ENCODE data around the gene GRAPL.
"Not testable (repeated sequence)": the region's sequence is repeated elsewhere in the genome, so short reads cannot be mapped to it uniquely, and the experiment has no call there.

DNA sequence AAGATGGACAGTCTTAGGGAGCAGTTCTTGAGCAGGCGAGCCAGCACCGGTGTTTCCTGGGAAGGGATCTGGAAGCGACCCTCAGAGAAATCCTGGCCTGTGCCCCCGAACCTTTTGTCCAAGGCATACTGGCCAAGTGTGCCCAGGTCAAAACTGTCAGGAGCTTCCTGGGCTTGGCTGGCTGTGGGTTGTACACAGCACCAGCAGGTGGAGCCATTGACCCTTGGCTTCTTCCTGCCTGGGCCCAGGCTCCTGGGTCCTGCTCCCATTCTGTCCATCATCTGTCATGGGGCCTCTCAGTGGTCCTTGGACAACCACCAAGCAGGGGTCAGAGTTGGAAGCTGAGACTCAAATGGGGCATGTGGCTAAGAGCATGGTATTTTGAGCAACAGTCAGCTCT lies 15.0 kb downstream of the GRAPL start:
- TF ChIP-seq, protein P1, sequence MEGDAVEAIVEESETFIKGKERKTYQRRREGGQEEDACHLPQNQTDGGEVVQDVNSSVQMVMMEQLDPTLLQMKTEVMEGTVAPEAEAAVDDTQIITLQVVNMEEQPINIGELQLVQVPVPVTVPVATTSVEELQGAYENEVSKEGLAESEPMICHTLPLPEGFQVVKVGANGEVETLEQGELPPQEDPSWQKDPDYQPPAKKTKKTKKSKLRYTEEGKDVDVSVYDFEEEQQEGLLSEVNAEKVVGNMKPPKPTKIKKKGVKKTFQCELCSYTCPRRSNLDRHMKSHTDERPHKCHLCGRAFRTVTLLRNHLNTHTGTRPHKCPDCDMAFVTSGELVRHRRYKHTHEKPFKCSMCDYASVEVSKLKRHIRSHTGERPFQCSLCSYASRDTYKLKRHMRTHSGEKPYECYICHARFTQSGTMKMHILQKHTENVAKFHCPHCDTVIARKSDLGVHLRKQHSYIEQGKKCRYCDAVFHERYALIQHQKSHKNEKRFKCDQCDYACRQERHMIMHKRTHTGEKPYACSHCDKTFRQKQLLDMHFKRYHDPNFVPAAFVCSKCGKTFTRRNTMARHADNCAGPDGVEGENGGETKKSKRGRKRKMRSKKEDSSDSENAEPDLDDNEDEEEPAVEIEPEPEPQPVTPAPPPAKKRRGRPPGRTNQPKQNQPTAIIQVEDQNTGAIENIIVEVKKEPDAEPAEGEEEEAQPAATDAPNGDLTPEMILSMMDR (IDR thresholded peaks at IDR 0.05) = not testable (repeated sequence)
- not testable (repeated sequence) for TF ChIP-seq POLR2A (IDR thresholded peaks at IDR 0.05)
